ENCODE measurements around the gene FOXQ1. TPM values are rescaled to one million over a fixed set of nuclear protein-coding genes. Genes with fewer than 3 reads are reported as not detected.

Gene FOXQ1
- total and polyA plus RNA-seq, 2 of the 13 experiments (the other 11 are each of a cell fraction or from before 2014, with no cell fraction given) = 35.2 to 39.8 TPM

- TF ChIP-seq ZNF839 (CRISPR knock-in tag; IDR thresholded peaks at IDR 0.05; ENCODE audit: borderline replicate concordance) (no peak), EP300 (IDR thresholded peaks at IDR 0.05; ENCODE audit: low read depth in 2 of 2, low read length in 2 of 2) (peak; percentile 89 to 93), EP300 (CRISPR knock-in tag; IDR thresholded peaks at IDR 0.05; ENCODE audit: borderline replicate concordance) (peak; percentile 87), ZKSCAN1 (IDR thresholded peaks at IDR 0.05; ENCODE audit: low read length) (no peak), ZNF616 (CRISPR knock-in tag; IDR thresholded peaks at IDR 0.05; ENCODE audit: low read depth) (no peak), ZNF205 (CRISPR knock-in tag; IDR thresholded peaks at IDR 0.05) (peak; percentile 91), UBTF (CRISPR knock-in tag; IDR thresholded peaks at IDR 0.05) (peak; percentile 69), ZNF441 (CRISPR knock-in tag; IDR thresholded peaks at IDR 0.05; ENCODE audit: borderline replicate concordance) (peak; percentile 86), PHF21A (CRISPR knock-in tag; IDR thresholded peaks at IDR 0.05) (peak; percentile 96), HOMEZ (CRISPR knock-in tag; IDR thresholded peaks at IDR 0.05; ENCODE audit: low read depth) (peak; percentile 85; the same call in 1 of the 2 replicates), NFKBIZ (CRISPR knock-in tag; IDR thresholded peaks at IDR 0.05) (peak; percentile 88), HMGXB4 (CRISPR knock-in tag; IDR thresholded peaks at IDR 0.05; ENCODE audit: borderline replicate concordance in 1 of 2, low read depth in 1 of 2) (peak; percentile 53 to 75; a peak in 3 of 4 replicates), ZBTB21 (CRISPR knock-in tag; IDR thresholded peaks at IDR 0.05) (0 out of 2 replicates have a peak, but pooled peaks have one; percentile 60), PHF8 (CRISPR knock-in tag; IDR thresholded peaks at IDR 0.05) (peak; percentile 9; the same call in 1 of the 2 replicates), MTERF4 (CRISPR knock-in tag; IDR thresholded peaks at IDR 0.05) (peak; percentile 45; the same call in 1 of the 2 replicates), SOX13 (IDR thresholded peaks at IDR 0.05) (peak; percentile 81), SOX13 (CRISPR knock-in tag; conservative IDR thresholded peaks at IDR 0.05 in 1 of 2, IDR thresholded peaks at IDR 0.05 in 1 of 2) (peak in 1 of 2 experiments; percentile 94; a peak in 2 of 4 replicates)
Observed at GRCh38 chr6:1335367-1336037, 23.6 kb downstream of the FOXQ1 start (continued).
